GM12801 (cell line): Measurements from ENCODE around the gene G6PC2.

ENCODE experiments used
- TF ChIP-seq, protein P1 (sequence below): IDR thresholded peaks from one replicate; pipeline ENCODE4 v1.5.1; 2011; ENCODE audit warnings: control low read depth; ENCODE audit not compliant: insufficient read length; ENCODE audit errors: extremely low read depth

The G6PC2 gene, protein sequence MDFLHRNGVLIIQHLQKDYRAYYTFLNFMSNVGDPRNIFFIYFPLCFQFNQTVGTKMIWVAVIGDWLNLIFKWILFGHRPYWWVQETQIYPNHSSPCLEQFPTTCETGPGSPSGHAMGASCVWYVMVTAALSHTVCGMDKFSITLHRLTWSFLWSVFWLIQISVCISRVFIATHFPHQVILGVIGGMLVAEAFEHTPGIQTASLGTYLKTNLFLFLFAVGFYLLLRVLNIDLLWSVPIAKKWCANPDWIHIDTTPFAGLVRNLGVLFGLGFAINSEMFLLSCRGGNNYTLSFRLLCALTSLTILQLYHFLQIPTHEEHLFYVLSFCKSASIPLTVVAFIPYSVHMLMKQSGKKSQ

DNA sequence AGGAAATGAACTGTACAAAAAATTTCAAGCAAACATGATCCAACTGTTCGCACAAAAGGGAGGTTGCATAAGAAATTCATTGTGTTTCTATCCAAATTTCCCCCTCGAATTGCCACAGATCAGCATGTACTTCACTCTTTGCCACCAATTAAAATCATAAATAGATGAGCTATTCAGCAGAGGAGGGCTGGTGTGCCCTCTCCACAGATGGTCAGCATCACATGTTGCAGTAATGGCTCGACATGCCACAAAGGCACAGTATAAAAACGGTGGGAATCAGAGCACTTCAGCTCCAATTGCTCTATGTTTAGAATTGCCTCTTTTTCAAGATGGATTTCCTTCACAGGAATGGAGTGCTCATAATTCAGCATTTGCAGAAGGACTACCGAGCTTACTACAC lies at the start of gene G6PC2:
TSS of gene G6PC2 (plus strand) at position 289 of the 400 bp plus-strand sequence. CDS start at position 330, 41 bp downstream.
- TF ChIP-seq, protein P1, sequence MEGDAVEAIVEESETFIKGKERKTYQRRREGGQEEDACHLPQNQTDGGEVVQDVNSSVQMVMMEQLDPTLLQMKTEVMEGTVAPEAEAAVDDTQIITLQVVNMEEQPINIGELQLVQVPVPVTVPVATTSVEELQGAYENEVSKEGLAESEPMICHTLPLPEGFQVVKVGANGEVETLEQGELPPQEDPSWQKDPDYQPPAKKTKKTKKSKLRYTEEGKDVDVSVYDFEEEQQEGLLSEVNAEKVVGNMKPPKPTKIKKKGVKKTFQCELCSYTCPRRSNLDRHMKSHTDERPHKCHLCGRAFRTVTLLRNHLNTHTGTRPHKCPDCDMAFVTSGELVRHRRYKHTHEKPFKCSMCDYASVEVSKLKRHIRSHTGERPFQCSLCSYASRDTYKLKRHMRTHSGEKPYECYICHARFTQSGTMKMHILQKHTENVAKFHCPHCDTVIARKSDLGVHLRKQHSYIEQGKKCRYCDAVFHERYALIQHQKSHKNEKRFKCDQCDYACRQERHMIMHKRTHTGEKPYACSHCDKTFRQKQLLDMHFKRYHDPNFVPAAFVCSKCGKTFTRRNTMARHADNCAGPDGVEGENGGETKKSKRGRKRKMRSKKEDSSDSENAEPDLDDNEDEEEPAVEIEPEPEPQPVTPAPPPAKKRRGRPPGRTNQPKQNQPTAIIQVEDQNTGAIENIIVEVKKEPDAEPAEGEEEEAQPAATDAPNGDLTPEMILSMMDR = no peak

DNA sequence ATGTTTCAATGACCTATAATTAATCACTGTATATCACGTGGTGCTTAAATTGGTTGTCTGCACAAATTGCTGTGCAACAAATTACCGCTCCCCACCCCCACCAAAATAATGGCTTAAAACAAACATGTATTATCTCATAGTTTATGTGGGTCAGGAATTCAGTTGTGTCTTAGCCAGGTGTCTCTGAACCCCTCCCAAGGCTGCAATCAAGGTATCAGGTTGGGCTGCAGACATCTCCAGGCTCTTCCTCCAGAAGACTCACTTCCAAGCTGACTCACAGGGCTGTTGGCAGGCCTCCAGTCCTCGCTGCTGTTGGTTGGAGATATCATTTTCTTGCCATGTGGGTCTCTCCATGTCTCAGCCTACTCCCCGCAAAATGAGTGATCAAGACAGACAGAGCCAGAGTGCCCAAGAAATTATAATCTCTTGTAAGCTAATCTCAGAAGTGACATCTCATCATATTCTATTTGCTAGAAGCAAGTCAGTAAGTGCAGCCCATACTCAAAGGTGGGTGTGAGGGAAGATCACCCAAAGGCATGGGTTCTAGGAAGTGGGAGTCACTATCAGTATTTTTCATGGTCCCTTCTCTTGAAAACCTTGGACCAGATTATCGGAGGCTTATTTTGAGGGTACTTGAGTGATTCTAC lies 49.3 kb upstream of the G6PC2 start:
- TF ChIP-seq, protein P1 = no peak

DNA sequence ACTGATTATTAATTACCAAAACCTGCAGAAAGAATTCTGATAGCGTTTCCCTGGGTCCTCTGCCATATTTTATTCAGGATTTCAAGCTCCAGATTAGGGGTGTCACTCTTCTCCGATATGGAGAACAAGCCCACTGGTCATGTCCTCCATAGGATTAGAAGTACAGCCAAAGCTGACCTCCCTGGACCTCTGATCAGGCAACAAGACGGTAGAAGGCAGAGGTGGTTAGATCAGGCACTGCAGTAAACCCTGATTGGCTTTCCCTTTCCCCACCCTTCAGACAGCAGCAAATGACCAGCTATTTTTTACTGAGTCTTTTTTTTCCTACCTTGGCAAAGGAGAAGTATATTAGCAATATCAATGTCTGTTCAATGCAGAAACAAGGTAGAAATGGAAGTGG lies 48.6 kb upstream of the G6PC2 start:
- TF ChIP-seq, protein P1 = no peak

DNA sequence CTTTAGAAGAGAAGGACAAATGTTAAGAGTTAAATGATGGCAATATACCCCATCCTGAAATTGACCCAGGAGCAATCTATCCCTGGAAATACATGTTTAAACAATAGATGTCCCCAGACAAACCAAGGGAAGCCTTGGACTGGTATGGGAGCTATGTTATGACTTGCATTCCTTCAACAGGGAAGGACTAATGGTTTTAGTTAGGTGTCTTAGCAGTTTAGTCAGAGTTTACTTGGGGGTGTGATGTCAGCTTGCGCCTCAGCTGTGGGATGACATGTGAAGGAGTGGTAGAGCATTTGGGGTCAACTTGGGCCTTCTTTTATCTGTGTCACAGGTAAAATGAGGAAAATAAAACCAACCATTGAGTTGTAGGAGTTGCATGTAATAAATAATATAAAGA lies 47.6 kb upstream of the G6PC2 start:
- TF ChIP-seq, protein P1 = no peak

DNA sequence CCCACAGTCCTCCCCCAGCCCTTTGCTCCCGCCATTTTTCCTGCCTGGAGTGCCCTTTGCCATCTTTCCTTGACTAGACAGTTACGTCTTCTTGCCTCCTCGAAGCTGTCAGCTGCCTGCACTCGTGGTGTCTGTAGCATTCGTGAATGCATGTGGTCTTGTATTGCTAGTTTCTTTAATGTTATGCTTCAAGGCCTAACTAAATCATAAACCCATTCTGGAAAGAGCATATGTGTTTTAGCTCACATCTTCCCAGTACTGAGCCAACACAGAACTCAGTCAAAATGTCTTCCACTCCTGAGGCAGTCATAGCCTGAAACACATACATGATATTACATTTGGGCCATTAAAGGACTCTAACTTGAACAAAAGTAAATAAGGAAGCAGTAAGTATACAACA lies 46.4 kb upstream of the G6PC2 start:
- TF ChIP-seq, protein P1 = no peak

DNA sequence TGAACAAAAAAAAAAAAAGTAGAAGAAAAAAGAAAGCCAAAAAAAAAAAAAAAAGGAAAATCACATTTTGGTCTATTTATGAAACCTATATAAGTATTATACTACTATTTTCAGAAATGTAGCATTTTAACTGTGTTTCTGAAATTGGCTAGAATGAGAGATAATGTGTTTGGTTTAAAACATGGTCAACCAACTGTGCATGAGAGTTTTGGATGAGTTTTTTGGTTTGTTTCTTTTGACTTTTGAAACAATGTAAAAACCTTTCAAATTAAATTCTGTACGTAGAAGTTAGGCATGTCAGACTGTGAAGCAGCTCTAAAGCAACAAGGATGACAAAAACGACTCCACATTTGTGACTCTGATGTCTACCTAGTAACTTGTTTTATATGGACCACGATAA lies 45.5 kb upstream of the G6PC2 start:
- TF ChIP-seq, protein P1 = no peak

DNA sequence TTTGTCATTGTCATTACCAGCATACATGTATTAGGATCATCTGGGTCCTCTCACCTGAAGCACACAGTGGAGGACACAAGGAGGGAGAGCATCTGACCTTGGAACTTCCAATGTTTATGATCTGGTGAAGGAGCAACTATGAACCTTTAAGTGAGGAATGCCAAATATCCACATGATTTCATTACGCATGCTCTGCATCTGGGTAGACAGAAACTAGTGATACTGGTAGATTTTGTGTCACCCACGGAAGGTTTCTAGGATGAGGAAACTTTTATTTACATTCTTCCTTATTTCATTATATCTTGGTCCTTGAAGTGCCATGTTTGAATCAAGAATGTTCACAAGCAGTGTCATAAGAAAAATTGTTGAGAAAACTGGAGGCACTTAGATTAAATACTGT lies 42.9 kb upstream of the G6PC2 start:
- TF ChIP-seq, protein P1 = no peak
